Activated naive CD8-positive, alpha-beta T cell treated with anti-CD3 and anti-CD28 coated beads, Interleukin-2, amount 50 U/mL, for 16 hours (primary cell): Measurements from ENCODE around the gene ZMAT5.
A peak's percentile ranks its signal among the peaks of the same experiment; 100 is the strongest.

ENCODE experiments used
- DNase-seq: peaks from one replicate; pipeline ENCODE4 v3.0.0-alpha.2; 2020; ENCODE audit warnings: low read depth, low spot score

ZMAT5 gene, protein sequence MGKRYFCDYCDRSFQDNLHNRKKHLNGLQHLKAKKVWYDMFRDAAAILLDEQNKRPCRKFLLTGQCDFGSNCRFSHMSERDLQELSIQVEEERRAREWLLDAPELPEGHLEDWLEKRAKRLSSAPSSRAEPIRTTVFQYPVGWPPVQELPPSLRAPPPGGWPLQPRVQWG

GRCh38 chr22:29766632-29767170, at the start of gene ZMAT5:
TSS of gene ZMAT5 (minus strand) at chr22:29767007. CDS start at chr22:29748544, 18,463 bp downstream.
- peak; percentile 86 for DNase-seq

DNA sequence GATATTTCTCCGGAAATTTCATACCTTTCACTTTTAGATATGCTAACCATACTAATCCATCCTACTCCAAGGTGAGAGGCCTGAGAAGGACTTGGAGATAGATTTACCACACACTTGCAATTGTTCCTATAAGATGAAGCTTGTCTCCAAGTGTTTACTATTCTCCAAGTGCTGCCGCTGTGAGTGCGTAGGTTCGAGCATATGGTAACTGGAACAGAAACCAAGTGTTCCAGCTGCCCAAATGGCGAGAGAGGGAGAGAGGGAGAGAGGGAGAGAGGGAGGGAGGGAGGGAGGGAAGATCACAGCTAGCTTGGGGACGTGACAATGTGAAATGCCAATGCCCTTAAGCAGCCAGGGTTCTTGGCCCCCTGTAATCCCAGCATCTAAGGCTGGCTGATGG, 49.7 kb upstream of the ZMAT5 start:
- no peak for DNase-seq

GRCh38 chr22:29816128-29816527, 49.3 kb upstream of the ZMAT5 start:
- no peak for DNase-seq

DNA sequence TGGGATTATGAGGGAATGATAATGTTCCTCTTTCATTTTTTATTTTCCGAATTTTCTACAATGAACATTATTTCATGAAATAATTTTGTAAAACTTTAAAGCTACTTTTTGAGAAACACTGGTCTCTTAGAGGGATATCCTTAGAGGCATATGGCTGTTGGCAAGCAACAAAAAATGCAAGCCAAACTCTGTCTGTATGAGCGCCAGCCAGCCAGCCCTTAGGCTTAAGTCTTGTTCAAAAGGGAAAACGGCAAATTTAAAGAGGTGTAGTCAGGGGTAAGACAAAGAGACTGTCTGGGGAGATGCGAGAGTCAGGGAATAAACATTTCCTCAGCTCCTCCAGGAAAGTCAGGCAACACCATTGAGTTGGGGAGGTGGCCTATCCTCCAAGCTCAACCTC, 48.8 kb upstream of the ZMAT5 start:
- DNase-seq, result no peak

DNA sequence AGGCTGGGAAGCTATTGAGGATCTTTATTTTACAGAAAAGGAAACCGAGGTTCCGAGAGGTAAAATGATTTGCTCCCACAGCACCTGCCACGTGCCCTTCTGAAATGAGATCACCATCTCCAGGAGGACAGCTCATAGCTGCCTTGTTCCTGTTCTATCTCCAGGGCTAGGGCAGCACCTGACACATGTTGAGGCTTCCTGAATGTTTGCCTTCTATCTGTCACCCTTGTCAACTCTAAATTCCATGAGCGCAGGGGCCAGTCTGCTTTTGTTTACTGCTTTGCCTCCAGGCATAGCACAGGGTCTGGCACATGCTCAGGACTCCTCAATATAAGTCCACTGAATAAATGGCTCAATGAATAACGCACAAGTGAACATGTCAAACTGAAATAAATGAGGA, 47.2 kb upstream of the ZMAT5 start:
- no peak for DNase-seq

GRCh38 chr22:29813563-29813962, 46.8 kb upstream of the ZMAT5 start:
- no peak for DNase-seq

DNA sequence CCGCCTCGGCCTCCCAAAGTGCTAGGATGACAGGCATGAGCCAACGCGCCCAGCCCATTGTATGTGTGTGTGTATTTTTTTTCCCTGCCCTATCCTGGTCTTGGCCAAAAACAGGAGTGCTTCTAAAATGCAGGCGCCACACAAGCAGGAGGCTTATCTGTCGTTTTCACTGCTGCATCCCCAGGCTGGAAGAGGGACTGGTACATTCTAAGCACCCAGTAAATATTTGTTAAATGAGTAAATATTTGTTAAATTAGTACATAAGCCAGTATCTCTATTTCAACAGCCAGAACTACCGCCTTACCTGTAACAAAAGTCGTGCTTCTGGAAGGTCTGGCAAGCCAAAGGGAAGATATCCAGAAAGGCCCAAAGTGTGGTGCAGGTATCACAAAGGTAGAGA, 46.3 kb upstream of the ZMAT5 start:
- DNase-seq, result no peak

DNA sequence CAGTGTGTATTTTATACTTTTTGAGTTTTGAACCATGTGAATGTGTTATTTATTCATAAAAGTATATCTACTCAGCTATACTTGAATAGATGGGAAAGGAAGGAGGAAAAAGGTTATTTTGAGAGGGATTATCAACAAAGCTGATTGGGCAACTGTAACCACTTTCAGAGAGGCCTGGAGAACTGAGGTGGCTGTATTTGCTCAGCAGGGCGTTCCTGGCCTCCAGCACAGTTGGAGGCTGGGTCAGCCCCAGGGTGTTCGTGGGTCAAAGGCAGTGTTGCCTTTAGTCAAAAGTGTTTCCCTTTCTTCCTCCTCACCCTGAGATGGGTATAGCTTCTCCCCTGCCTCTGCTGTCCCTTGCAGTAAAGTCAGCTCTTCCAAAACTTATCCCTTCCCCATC, 44.6 kb upstream of the ZMAT5 start:
- no peak for DNase-seq

GRCh38 chr22:29810216-29810615, 43.4 kb upstream of the ZMAT5 start:
- no peak for DNase-seq

DNA sequence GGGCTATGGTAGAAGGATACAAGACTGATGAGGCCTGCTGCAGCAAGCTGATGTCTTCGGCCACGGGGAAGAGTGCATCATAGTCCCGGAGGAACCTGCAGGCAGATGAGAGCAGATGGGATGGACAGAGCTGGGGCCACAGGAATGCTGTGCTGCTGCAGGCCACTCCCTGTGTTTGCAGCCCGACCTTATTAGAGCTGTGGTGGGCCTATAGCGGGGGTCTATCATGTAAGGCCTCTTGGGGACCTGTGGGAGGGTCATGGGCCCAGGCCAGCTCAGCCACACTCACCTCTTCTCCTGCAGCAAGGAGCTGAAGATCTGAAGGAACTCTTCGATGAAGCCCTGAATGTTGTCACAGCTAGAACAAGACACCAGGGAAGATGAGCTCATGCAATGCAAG, 39.4 kb upstream of the ZMAT5 start:
- no peak for DNase-seq

DNA sequence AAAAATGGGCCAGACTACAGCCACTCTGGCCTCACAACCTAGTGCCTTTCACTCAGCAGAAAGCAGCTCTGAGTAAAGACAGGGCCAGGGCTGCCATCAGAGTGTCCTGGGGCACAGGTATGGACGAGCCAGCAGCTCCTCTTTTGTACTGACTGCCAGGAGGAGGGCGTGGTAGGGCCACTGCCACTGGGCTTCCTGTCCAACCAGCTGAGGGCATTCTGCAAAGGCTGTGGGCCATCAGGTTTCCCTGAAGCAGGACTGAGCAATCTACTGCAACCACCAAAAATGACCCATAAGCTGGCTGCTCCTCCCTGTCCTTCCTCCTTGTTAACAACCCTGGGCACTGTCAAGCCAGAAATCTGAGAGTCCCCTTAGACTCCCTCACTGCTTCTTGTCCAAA, 38.2 kb upstream of the ZMAT5 start:
- no peak for DNase-seq

DNA sequence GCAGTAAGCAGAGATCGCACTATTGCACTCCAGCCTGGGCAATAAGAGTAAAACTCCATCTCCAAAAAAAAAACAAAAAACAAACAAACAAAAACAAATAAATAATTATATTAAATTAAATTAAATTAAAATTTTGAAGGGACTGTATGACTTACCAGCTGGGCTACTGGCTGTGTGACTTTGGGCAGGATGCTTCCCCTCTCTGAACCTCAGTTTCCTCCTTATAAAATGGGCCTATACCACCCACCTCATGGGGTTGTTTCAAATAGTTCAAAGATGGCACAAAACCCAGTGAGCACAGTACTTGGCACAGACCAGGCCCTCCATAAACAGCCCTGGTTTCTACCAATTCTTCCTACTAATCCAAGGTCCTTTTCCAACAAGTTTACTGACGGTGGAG, 36.4 kb upstream of the ZMAT5 start:
- no peak for DNase-seq

DNA sequence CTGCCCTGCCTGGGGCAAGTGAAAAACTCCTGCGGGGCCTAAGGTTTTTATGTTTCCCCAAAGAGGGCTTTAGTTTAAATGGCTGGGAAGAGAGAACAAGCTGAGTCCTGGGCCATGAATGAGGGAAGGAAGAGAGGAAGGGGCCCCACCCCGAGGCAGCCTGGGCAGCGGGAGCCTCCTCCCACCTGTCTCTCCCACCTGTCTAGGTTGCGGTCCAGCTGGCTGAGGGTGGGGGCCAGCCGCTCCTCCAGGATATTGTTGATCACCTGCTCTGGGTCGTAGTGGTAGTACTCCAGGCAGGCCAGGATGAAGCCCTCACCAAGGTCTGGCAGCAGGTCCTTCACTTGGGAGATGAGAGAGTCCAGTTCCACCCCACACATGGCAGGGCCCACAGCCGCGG, 35.0 kb upstream of the ZMAT5 start:
- no peak for DNase-seq

DNA sequence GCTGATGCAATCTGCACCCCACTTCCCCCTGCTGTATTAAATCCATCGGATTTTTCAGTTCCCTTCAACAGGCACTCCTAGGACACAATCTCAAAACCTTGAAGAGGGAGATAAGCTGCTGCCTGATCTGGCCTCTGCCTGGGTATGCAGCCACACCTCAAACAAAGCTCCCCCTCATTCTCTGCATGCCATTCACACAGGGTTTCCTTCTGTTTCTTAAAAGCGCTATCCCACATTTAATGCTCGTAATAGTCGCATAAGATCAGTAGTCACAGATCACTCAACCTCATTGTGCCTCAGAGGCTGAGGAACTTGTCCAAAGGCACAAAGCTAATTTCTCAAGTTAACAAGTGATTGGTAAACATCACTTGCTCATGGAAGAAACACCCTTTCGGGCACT, 34.3 kb upstream of the ZMAT5 start:
- no peak for DNase-seq

DNA sequence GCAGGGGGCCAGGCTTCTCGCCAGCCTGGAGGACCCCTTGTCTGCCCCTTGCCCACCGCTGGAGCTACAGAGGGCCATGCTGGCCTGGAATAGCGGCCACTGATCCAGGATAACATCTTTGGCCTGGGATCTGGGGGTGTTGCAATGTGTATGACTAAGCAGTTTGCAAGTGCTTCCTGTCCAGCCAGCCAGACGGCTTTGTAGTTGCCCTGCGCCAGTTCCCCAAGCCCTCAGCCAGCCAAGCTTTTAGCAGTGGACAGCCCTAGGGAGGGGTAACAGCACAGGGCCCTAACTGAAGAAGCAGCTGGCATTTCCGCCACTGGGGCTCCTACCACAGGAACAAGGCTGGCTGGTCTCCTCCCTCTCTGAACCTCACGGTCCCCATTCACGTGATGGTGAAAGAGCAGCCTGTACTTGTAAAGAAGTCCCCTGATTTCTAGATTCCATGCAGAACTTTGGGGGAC, 32.4 kb upstream of the ZMAT5 start:
- DNase-seq, result no peak

DNA sequence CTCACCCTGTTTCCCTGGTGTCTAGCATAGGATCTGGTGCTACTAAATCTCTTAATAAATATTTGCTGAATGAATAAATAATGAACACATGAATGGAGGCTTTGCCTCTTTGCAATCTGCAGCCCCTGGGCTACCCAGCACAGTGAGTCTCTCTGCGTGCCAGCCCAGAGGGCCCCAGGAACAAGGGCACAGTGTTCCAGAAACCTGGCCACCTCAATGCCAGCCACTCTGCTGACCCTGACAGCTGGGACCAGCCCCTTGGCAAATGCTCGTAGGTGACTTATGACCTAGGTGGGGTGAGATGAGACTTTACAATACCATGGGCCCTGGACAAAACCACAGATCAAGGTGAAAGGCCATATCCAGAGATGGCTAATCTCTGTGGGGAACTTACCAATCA, 32.0 kb upstream of the ZMAT5 start:
- DNase-seq, result no peak

- no peak for DNase-seq
Measured at GRCh38 chr22:29798318-29798717, 31.5 kb upstream of the ZMAT5 start.

DNA sequence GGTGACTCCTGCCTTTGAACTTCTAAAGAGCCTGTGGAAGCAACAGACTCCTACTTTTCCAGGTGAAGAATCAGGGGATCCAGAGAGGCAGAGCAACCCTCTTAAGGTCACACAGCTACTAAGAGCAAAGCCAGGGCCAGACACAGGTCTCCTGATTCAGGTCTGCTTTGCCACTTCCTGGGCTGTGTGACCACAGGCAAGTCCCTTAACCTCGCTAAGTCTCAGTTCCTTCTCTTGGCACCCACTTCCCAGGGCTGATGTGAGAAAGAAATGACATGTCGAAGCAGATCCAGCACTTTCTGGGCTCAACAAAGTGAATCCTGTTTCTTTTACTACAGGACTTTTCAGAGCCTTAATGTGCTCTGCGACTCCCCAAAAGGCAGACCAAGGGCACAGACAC, 30.5 kb upstream of the ZMAT5 start:
- DNase-seq, result no peak

DNA sequence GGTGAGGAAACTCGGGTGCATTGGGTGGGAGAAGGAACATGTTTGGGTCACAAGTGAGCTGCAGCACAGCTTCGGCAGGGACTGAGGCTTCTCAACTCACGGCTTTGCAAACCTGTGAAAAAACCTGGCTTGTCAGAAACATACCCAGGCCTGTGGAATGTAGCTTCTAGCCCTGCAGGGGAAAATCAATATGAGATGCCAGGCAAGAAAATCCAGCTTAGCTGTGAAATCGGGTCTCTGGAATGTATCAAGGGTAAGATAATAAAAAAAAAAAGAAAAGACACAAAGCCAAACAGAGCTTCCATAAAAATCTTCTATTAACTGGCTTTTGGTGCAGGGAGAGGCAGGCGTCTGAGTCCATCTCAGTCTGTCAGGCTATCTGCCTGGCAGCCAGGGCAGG, 28.9 kb upstream of the ZMAT5 start:
- DNase-seq, result no peak

GRCh38 chr22:29793396-29793795, 26.6 kb upstream of the ZMAT5 start:
- DNase-seq, result no peak

DNA sequence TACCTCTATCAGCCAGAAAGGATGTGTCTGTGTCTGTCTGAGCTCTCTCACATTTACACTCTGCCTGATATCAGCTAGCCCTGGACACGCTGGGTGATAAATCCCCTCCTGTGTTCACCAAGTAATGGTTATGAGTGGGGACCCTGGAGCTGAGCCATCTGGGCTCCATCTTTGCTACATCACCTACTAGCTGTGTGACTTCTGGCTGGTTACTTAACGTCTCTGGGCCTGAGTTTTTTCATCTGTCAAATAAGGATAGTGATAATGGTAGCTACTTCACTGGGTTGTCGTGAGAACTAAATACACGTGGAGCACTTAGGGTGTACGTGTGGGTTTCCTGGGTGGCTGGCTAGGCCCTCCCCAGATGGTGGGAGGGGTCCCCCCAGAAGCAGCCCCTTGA, 23.3 kb upstream of the ZMAT5 start:
- no peak for DNase-seq

DNA sequence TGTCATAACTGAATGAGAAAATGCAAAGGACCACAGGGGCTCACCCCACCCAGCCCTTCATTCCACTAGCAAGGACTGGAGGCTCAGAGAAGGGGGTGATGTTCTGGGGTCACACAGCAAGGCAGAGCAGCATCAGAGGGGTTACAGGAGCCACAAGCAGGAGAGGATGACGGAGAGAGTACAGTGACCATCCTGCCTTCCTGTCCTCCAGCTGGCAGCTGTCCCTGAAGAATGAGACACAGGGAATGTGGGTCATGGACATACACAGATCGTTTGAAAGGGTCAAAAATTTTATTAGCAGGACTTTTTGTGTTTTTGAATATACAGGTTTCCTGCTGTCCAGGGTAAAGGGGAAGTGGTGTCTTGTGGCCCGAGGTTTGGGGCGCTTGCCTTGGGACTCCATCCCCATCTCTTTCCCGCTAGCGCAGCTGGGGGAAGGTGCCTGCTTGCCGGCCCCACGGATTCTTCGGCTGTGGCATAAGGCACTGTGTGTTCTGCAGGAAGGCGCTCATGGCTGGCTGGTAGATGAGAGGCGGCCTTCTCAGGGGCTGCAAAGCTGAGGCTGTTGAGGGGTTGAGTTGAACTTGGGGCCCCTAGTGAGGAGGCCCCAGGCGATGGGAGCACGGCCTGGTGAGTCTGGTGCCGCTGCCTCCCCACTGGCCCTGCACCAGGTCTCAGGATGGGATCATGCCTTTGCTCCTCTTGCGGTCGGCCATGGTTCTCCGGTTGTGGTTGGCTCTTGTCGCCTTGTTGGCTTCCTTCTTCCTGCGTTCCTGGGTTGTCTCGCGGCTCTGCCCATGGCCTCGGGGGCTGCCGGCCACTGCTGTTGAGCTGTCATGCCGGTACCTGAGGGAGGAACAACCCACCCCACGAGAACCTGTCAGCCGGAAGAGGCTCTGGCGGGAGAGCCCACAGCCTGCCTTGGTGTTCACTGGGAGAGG, 21.8 kb upstream of the ZMAT5 start:
- no peak for DNase-seq
